GM12878 (cell line): ENCODE measurements around the gene TBC1D22B. TPM values are rescaled to one million over a fixed set of nuclear protein-coding genes. Genes with fewer than 3 reads are reported as not detected.

ENCODE experiments used
- BACH1 ChIP-seq: fragments of 450-650 bp; IDR thresholded peaks from 2 replicates; pipeline ENCODE4 v1.6.1; 2017; ENCODE audit warnings: mild to moderate bottlenecking, borderline replicate concordance
- BMI1 ChIP-seq: fragments of 450-650 bp; IDR thresholded peaks from 2 replicates; pipeline ENCODE4 v1.6.1; 2016; ENCODE audit warnings: mild to moderate bottlenecking, moderate library complexity, borderline replicate concordance
- EED ChIP-seq: sonication (generic); IDR thresholded peaks from 2 replicates; pipeline ENCODE4 v1.6.1; 2016; ENCODE audit warnings: antibody characterized with exemption, low read depth
- FOXM1 ChIP-seq: IDR thresholded peaks from 2 replicates; pipeline ENCODE4 v1.6.1; 2012; ENCODE audit warnings: low read depth, mild to moderate bottlenecking, inconsistent platforms, low read length, moderate library complexity
- GATAD2B ChIP-seq: fragments of 450-650 bp; conservative IDR thresholded peaks from 2 replicates; pipeline ENCODE4 v1.6.1; 2017; ENCODE audit warnings: low read depth, mild to moderate bottlenecking, moderate library complexity
- HDAC2 ChIP-seq: fragments of 200-600 bp; sonication (generic); IDR thresholded peaks from 2 replicates; pipeline ENCODE4 v1.6.1; 2017
- IKZF1 ChIP-seq: fragments of 450-650 bp; conservative IDR thresholded peaks from 2 replicates; pipeline ENCODE4 v1.6.1; 2017; ENCODE audit warnings: antibody characterized with exemption, mild to moderate bottlenecking
- IRF4 ChIP-seq: IDR thresholded peaks from 2 replicates; pipeline ENCODE4 v1.6.1; 2011; ENCODE audit warnings: low read depth, low read length
- MTA2 ChIP-seq: fragments of 450-650 bp; IDR thresholded peaks from 2 replicates; pipeline ENCODE4 v1.6.1; 2016; ENCODE audit warnings: low read depth, mild to moderate bottlenecking, moderate library complexity
- MXI1 ChIP-seq: fragments of 150-350 bp; IDR thresholded peaks from 2 replicates; pipeline ENCODE4 v1.6.1; 2011; ENCODE audit warnings: low read depth, mild to moderate bottlenecking, inconsistent platforms, low read length, improper control_type of control experiment
- NR2C1 ChIP-seq: fragments of 450-650 bp; IDR thresholded peaks from 2 replicates; pipeline ENCODE4 v1.6.1; 2017; ENCODE audit warnings: antibody characterized with exemption, mild to moderate bottlenecking, moderate library complexity
- NR2F1 ChIP-seq: fragments of 450-650 bp; conservative IDR thresholded peaks from 2 replicates; pipeline ENCODE4 v1.6.1; 2017; ENCODE audit warnings: mild to moderate bottlenecking
- PAX5 ChIP-seq: IDR thresholded peaks from 2 replicates; pipeline ENCODE4 v1.6.1; 2011; ENCODE audit warnings: low read depth, low read length, borderline replicate concordance
- PAX8 ChIP-seq: fragments of 450-650 bp; IDR thresholded peaks from 2 replicates; pipeline ENCODE4 v1.6.1; 2017; ENCODE audit warnings: mild to moderate bottlenecking, moderate library complexity
- RB1 ChIP-seq: fragments of 450-650 bp; formaldehyde crosslinking; IDR thresholded peaks from 2 replicates; pipeline ENCODE4 v1.6.1; 2017; ENCODE audit warnings: mild to moderate bottlenecking, borderline replicate concordance
- SREBF1 ChIP-seq: IDR thresholded peaks from 2 replicates; pipeline ENCODE4 v1.6.1; 2012; ENCODE audit warnings: mild to moderate bottlenecking, low read length
- TBL1XR1 ChIP-seq: IDR thresholded peaks from 2 replicates; pipeline ENCODE4 v1.6.1; 2012; ENCODE audit warnings: low read depth, low read length, improper control_type of control experiment
- ZBTB33 ChIP-seq: fragments of 450-650 bp; IDR thresholded peaks from 2 replicates; pipeline ENCODE4 v1.6.1; 2017; ENCODE audit warnings: mild to moderate bottlenecking
- polyA plus RNA-seq, 11 experiments: library from polyadenylated mRNA; depleted of rRNA in 4 of 11; unstranded in 6 of 11; stranded (reverse) in 5 of 11; fragments of >200 nt; fragmentation: Nextera tagmentation in 4 of 11; fragmentation: Illumina TruSeq in 1 of 11; extraction: Ambion mirVana in 4 of 11; extraction: Trizol in 1 of 11; gene quantifications; 1 replicate in 1 of 11; 2 replicates in 10 of 11; pipeline versions ENCODE4 v1.2.1 to v1.2.3, GENCODE V29; 2011 to 2016; ENCODE audit warnings: inconsistent platforms in 2 of 11, missing spikeins in 2 of 11, low read depth in 1 of 11
- total RNA-seq, 4 experiments: library from RNA; depleted of rRNA in 3 of 4; stranded (reverse); fragments of >200 nt in 3 of 4; fragmentation: Illumina TruSeq in 1 of 4; extraction: Trizol in 1 of 4; gene quantifications; 2 replicates each; pipeline versions ENCODE4 v1.2.1 to v1.2.3, GENCODE V29; 2013 to 2021
- TF ChIP-seq, protein P1 (sequence below): IDR thresholded peaks from 2 replicates; pipeline ENCODE4 v1.6.1; 2012; ENCODE audit warnings: improper control_type of control experiment, low read depth, low read length; ENCODE audit not compliant: insufficient replicate concordance
- TF ChIP-seq, protein P2 (sequence below): IDR thresholded peaks from 2 replicates; pipeline ENCODE4 v1.6.1; 2011; ENCODE audit warnings: borderline replicate concordance, low read depth, mild to moderate bottlenecking, moderate library complexity, low read length; ENCODE audit not compliant: insufficient read depth, poor library complexity, severe bottlenecking
- TF ChIP-seq, protein P3 (sequence below): fragments of 450-650 bp; IDR thresholded peaks from 2 replicates; pipeline ENCODE4 v1.6.1; 2017; ENCODE audit warnings: mild to moderate bottlenecking, low read depth, inconsistent platforms; ENCODE audit not compliant: poor library complexity, severe bottlenecking

Gene TBC1D22B
- total and polyA plus RNA-seq, 10 of the 15 experiments (the other 5 are each of a cell fraction or from before 2014, with no cell fraction given) = 3.4 to 18.7 (median 14.1) TPM

- TF ChIP-seq, protein P1, sequence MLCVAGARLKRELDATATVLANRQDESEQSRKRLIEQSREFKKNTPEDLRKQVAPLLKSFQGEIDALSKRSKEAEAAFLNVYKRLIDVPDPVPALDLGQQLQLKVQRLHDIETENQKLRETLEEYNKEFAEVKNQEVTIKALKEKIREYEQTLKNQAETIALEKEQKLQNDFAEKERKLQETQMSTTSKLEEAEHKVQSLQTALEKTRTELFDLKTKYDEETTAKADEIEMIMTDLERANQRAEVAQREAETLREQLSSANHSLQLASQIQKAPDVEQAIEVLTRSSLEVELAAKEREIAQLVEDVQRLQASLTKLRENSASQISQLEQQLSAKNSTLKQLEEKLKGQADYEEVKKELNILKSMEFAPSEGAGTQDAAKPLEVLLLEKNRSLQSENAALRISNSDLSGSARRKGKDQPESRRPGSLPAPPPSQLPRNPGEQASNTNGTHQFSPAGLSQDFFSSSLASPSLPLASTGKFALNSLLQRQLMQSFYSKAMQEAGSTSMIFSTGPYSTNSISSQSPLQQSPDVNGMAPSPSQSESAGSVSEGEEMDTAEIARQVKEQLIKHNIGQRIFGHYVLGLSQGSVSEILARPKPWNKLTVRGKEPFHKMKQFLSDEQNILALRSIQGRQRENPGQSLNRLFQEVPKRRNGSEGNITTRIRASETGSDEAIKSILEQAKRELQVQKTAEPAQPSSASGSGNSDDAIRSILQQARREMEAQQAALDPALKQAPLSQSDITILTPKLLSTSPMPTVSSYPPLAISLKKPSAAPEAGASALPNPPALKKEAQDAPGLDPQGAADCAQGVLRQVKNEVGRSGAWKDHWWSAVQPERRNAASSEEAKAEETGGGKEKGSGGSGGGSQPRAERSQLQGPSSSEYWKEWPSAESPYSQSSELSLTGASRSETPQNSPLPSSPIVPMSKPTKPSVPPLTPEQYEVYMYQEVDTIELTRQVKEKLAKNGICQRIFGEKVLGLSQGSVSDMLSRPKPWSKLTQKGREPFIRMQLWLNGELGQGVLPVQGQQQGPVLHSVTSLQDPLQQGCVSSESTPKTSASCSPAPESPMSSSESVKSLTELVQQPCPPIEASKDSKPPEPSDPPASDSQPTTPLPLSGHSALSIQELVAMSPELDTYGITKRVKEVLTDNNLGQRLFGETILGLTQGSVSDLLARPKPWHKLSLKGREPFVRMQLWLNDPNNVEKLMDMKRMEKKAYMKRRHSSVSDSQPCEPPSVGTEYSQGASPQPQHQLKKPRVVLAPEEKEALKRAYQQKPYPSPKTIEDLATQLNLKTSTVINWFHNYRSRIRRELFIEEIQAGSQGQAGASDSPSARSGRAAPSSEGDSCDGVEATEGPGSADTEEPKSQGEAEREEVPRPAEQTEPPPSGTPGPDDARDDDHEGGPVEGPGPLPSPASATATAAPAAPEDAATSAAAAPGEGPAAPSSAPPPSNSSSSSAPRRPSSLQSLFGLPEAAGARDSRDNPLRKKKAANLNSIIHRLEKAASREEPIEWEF = no peak
- no peak for TF ChIP-seq BMI1
- TF ChIP-seq IKZF1 = peak; percentile 88
- TF ChIP-seq GATAD2B = peak; percentile 54; the same call in 1 of the 2 replicates
- no peak for TF ChIP-seq BACH1
- no peak for TF ChIP-seq ZBTB33
- no peak for TF ChIP-seq MXI1
- peak; percentile 92 for TF ChIP-seq NR2F1
- peak; percentile 95 for TF ChIP-seq PAX5
- TF ChIP-seq NR2C1 = peak; percentile 81
- TF ChIP-seq, protein P2, sequence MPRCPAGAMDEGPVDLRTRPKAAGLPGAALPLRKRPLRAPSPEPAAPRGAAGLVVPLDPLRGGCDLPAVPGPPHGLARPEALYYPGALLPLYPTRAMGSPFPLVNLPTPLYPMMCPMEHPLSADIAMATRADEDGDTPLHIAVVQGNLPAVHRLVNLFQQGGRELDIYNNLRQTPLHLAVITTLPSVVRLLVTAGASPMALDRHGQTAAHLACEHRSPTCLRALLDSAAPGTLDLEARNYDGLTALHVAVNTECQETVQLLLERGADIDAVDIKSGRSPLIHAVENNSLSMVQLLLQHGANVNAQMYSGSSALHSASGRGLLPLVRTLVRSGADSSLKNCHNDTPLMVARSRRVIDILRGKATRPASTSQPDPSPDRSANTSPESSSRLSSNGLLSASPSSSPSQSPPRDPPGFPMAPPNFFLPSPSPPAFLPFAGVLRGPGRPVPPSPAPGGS = peak; percentile 45
- no peak for TF ChIP-seq PAX8
- peak; percentile 63; the same call in 1 of the 2 replicates for TF ChIP-seq FOXM1
- no peak for TF ChIP-seq TBL1XR1
- no peak for TF ChIP-seq SREBF1
- TF ChIP-seq RB1 = no peak
- TF ChIP-seq HDAC2 = no peak
- TF ChIP-seq EED = peak; percentile 84
- peak; percentile 77 for TF ChIP-seq MTA2
- TF ChIP-seq, protein P3, sequence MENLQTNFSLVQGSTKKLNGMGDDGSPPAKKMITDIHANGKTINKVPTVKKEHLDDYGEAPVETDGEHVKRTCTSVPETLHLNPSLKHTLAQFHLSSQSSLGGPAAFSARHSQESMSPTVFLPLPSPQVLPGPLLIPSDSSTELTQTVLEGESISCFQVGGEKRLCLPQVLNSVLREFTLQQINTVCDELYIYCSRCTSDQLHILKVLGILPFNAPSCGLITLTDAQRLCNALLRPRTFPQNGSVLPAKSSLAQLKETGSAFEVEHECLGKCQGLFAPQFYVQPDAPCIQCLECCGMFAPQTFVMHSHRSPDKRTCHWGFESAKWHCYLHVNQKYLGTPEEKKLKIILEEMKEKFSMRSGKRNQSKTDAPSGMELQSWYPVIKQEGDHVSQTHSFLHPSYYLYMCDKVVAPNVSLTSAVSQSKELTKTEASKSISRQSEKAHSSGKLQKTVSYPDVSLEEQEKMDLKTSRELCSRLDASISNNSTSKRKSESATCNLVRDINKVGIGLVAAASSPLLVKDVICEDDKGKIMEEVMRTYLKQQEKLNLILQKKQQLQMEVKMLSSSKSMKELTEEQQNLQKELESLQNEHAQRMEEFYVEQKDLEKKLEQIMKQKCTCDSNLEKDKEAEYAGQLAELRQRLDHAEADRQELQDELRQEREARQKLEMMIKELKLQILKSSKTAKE = peak; percentile 53
- peak; percentile 63; the same call in 1 of the 2 replicates for TF ChIP-seq IRF4
These were observed 17.4 kb upstream of the TBC1D22B start (continued) for GRCh38 chr6:37239950-37240713.
